Activated naive CD4-positive, alpha-beta T cell treated with anti-CD3 and anti-CD28 coated beads, Interleukin-2, amount 50 U/mL, for 24 hours (primary cell): ENCODE results near the gene IGFL2.
"Not testable (repeated sequence)": the region's sequence is repeated elsewhere in the genome, so short reads cannot be mapped to it uniquely, and the experiment has no call there.

Source experiments
- H3K27ac Mint-ChIP-seq: one replicate; pipeline ENCODE4 v1.8.0; 2021; ENCODE audit warnings: mild to moderate bottlenecking, mixed read lengths
- H3K27me3 Mint-ChIP-seq: one replicate; pipeline ENCODE4 v1.8.0; 2021; ENCODE audit warnings: mixed read lengths
- H3K36me3 Mint-ChIP-seq: one replicate; pipeline ENCODE4 v1.8.0; 2021; ENCODE audit warnings: mixed read lengths
- H3K4me1 Mint-ChIP-seq: one replicate; pipeline ENCODE4 v1.8.0; 2021; ENCODE audit warnings: mixed read lengths
- H3K4me3 Mint-ChIP-seq: one replicate; pipeline ENCODE4 v1.8.0; 2021; ENCODE audit warnings: mild to moderate bottlenecking, mixed read lengths
- H3K9me3 Mint-ChIP-seq: one replicate; pipeline ENCODE4 v1.8.0; 2021; ENCODE audit warnings: mixed read lengths

Gene IGFL2

DNA sequence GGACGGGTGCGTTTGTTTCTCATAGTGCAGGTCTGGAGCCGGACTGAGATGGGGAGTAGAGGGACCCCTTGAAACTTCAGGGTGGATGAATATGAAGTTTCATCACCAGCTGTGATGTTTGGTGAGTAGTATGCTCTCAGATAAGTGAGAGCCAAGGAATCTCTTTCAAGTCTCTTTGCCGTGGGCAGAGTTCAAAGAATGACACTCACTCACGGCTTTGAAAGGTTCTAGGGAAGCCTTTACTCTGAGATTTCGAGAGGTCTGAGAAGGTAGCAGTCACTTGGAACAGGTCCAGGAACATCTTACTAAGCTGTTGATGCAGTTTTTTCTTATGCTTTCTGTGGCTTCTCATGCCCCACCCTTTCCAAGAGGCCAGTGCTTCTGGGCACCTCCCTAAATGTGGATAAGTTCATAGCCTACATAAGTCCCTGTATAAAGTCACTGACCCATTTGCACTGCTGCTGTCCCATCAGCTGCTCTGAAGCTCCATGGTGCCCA lies at the start of gene IGFL2:
TSS of gene IGFL2 (plus strand) at position 448 of the 498 bp plus-strand sequence. CDS start at position 489, 41 bp downstream.
- Mint-ChIP-seq H3K27ac (peak within 1 kb of the TSS; percentile 48), H3K36me3 (no peaks in the 10 kb centered on the region), H3K27me3 (peaks cover 28% of the 10 kb centered on the region), H3K4me1 (peaks cover 3% of the 10 kb centered on the region), H3K9me3 (no peaks in the 10 kb centered on the region), H3K4me3 (no peak within 1 kb of the TSS)

- no peak overlapping the region for H3K27ac Mint-ChIP-seq
- H3K4me3 Mint-ChIP-seq = no peak overlapping the region
- no peaks in the 10 kb centered on the region for H3K4me1 Mint-ChIP-seq
- H3K9me3 Mint-ChIP-seq = peaks cover 7% of the 10 kb centered on the region
- H3K27me3 Mint-ChIP-seq = peaks cover 28% of the 10 kb centered on the region
- peaks cover 4% of the 10 kb centered on the region for H3K36me3 Mint-ChIP-seq
Observed at GRCh38 chr19:46100344-46100743, 47.7 kb upstream of the IGFL2 start.

DNA sequence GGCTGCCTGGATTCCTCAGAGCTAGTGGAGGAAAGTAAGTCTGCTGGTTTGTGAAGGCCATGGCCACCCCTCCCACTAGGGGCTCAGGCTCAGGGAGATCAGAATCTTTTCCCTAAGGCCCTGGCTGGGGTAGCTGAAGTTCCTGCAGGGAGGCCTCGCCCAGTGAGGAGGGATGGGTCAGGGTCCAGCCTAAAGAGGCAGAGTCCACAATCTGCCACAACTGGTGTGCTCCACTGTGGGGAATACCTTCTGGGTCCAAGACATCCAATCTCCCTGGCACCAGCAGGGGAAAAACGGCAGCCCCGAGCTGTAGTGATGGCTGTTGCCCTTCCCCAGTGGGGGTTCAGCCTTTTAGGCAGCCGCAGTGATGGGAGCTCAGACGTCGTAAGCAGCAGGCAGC lies 46.7 kb upstream of the IGFL2 start:
- Mint-ChIP-seq H3K36me3 (peaks cover 4% of the 10 kb centered on the region), H3K4me3 (no peak overlapping the region), H3K4me1 (no peaks in the 10 kb centered on the region), H3K27me3 (peaks cover 27% of the 10 kb centered on the region), H3K27ac (no peak overlapping the region), H3K9me3 (peaks cover 7% of the 10 kb centered on the region)

DNA sequence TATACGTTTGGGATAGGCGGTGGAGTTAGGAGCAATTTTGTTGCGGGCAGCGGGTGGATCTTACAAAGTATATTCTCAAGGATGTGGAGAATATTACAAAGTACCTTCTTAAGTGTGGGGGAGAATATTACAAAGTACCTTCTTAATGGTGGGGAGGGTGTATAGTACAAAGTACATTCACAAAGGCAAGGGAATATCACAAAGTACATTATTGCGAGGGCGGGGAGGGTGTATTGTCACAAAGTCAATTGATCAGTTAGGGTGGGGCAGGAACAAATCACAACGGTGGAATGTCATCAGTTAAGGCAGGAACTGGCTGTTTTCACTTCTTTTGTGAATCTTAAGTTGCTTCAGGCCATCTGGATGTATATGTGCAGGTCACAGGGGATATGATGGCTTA lies 45.7 kb upstream of the IGFL2 start:
- H3K9me3 Mint-ChIP-seq = not testable (repeated sequence)

DNA sequence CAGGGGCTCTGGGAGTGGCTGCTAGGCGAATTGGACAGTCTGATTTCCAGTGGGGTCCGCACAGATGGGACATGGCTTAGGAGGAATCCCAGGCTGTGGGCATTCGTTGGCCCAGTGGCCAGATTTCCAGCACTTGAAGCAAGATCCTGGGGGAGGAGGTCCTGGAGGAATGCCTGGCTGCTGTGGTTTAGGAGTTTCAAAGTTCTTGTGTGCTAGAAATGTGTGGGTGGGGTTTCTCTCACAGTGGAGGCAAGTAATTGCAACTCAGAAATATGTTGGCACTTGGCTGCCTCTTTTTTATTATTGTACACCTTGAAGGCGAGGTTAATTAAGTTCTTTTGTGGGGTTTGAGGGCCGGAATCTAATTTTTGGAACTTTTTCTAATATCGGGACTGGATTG lies 40.7 kb upstream of the IGFL2 start:
- Mint-ChIP-seq H3K9me3 (no peaks in the 10 kb centered on the region), H3K36me3 (no peaks in the 10 kb centered on the region), H3K4me1 (no peaks in the 10 kb centered on the region), H3K4me3 (no peak overlapping the region), H3K27ac (no peak overlapping the region), H3K27me3 (peaks cover 15% of the 10 kb centered on the region)

More for the DNA sequence above, 45.7 kb upstream of the IGFL2 start:
- not testable (repeated sequence) for H3K4me1 Mint-ChIP-seq, H3K27ac Mint-ChIP-seq, H3K36me3 Mint-ChIP-seq, H3K4me3 Mint-ChIP-seq
- H3K27me3 Mint-ChIP-seq = peaks cover 17% of the 10 kb centered on the region

DNA sequence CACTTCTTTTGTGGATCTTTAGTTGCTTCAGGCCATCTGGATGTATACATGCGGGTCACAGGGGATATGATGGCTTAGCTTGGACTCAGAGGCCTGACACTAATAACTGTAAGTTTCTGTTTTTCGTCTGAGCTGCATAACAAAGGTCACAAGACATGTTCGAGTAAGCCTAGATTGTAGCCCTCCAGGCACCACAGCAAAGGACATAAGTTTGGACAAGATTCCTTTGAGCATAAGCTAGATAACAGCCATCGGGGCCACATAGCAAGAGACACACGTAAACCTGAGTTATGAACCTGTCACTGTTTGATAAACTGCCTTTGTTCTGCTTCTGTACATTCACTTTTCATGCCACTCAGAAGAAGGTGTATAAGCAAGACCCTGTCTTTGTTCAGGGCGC lies 38.2 kb upstream of the IGFL2 start:
- H3K36me3 Mint-ChIP-seq = no peaks in the 10 kb centered on the region
- no peak overlapping the region for H3K27ac Mint-ChIP-seq
- H3K4me3 Mint-ChIP-seq = no peak overlapping the region
- peaks cover under 1% of the 10 kb centered on the region for H3K4me1 Mint-ChIP-seq
- H3K9me3 Mint-ChIP-seq = no peaks in the 10 kb centered on the region
- peaks cover 29% of the 10 kb centered on the region for H3K27me3 Mint-ChIP-seq

DNA sequence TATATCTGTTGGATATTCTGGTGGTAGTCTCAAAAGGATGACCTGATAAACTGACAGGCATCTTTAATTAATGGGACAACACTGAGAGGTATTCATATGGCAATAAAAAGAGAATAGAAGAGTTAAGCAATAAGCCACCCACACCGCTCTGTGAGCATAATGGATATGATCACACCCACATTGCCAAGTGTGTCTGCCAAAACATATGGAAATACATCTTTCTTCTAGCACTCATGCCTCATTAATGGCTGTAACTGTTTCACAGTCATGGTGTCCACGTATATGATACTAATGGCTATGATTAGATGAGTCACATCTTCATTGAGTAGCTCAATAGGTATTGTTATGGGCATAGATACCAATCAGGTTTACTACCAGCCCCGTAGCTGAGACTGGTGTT lies 36.7 kb upstream of the IGFL2 start:
- Mint-ChIP-seq H3K4me1 (peaks cover 9% of the 10 kb centered on the region), H3K36me3 (no peaks in the 10 kb centered on the region), H3K4me3 (no peak overlapping the region), H3K9me3 (no peaks in the 10 kb centered on the region), H3K27me3 (peaks cover 31% of the 10 kb centered on the region), H3K27ac (no peak overlapping the region)

- peaks cover 9% of the 10 kb centered on the region for H3K4me1 Mint-ChIP-seq
- H3K27me3 Mint-ChIP-seq = peaks cover 31% of the 10 kb centered on the region
- no peaks in the 10 kb centered on the region for H3K36me3 Mint-ChIP-seq
- no peak overlapping the region for H3K27ac Mint-ChIP-seq
- H3K9me3 Mint-ChIP-seq = no peaks in the 10 kb centered on the region
- H3K4me3 Mint-ChIP-seq = no peak overlapping the region
Observed at GRCh38 chr19:46112527-46112926, 35.5 kb upstream of the IGFL2 start.

DNA sequence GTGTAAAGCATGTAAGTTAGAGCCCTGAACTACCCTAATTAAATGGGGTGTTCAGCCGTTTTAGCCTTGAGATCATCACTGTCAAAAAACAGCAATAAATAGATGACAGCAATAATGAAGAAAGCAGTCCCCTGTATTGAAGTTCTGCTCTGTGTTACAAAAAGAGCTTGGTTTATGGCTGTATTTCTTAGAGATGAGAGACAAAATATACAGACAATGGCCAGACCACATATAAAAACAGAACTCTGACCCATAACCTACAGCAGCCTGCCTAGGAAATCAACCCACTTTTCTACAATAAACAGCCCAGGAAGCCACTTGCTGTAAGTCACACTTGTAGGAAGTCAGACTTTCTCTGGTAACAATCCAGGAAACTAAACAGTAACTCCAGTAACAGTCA lies 34.3 kb upstream of the IGFL2 start:
- no peaks in the 10 kb centered on the region for H3K9me3 Mint-ChIP-seq
- no peak overlapping the region for H3K27ac Mint-ChIP-seq
- H3K4me3 Mint-ChIP-seq = no peak overlapping the region
- H3K27me3 Mint-ChIP-seq = peaks cover 31% of the 10 kb centered on the region
- H3K4me1 Mint-ChIP-seq = peaks cover 9% of the 10 kb centered on the region
- no peaks in the 10 kb centered on the region for H3K36me3 Mint-ChIP-seq

- Mint-ChIP-seq H3K4me3 (no peak overlapping the region), H3K36me3 (no peaks in the 10 kb centered on the region), H3K9me3 (no peaks in the 10 kb centered on the region), H3K27me3 (peaks cover 31% of the 10 kb centered on the region), H3K27ac (no peak overlapping the region), H3K4me1 (peaks cover 9% of the 10 kb centered on the region)
Observed at GRCh38 chr19:46115396-46116106, 32.5 kb upstream of the IGFL2 start.

DNA sequence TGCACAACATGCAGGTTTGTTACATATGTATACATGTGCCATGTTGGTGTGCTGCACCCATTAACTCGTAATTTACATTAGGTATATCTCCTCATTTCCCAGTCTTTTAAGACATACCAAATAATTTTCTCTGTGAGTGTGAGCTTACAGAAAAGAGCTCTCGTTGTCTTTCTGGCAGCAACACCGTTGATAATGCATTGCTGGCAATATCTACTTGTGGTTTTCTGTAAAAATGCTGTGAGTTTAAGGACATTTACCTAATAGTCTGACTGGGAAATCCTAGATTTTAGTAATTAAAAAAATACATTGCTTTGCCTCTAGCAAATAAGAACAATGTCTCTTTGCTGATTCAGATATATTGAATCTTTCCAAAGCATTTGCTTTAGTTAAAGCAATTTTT lies 31.9 kb upstream of the IGFL2 start:
- H3K9me3 Mint-ChIP-seq = no peaks in the 10 kb centered on the region
- H3K36me3 Mint-ChIP-seq = no peaks in the 10 kb centered on the region
- no peak overlapping the region for H3K27ac Mint-ChIP-seq
- H3K4me3 Mint-ChIP-seq = no peak overlapping the region
- peaks cover 9% of the 10 kb centered on the region for H3K4me1 Mint-ChIP-seq
- peaks cover 29% of the 10 kb centered on the region for H3K27me3 Mint-ChIP-seq

DNA sequence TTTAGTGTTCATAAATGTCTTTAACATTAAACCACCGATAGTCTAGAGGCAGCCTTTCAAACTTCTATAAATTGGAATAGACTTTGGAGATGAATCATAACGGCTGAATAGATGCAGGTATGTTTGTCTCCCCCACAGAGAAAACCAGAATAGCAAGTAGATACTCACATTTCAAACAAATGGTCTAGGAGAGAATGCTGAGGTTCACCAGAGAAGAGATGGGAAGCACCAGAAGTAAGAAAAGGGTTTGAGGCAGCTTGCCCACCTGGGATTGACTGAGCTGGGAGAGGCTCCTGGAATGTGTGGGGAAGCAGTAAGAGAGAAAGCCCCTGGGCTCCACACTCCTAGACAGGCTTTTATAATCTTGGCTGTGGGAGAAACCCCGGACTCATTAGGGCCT lies 29.9 kb upstream of the IGFL2 start:
- no peaks in the 10 kb centered on the region for H3K36me3 Mint-ChIP-seq
- H3K9me3 Mint-ChIP-seq = no peaks in the 10 kb centered on the region
- peaks cover 19% of the 10 kb centered on the region for H3K27me3 Mint-ChIP-seq
- no peak overlapping the region for H3K4me3 Mint-ChIP-seq
- H3K4me1 Mint-ChIP-seq = peaks cover 9% of the 10 kb centered on the region
- no peak overlapping the region for H3K27ac Mint-ChIP-seq

DNA sequence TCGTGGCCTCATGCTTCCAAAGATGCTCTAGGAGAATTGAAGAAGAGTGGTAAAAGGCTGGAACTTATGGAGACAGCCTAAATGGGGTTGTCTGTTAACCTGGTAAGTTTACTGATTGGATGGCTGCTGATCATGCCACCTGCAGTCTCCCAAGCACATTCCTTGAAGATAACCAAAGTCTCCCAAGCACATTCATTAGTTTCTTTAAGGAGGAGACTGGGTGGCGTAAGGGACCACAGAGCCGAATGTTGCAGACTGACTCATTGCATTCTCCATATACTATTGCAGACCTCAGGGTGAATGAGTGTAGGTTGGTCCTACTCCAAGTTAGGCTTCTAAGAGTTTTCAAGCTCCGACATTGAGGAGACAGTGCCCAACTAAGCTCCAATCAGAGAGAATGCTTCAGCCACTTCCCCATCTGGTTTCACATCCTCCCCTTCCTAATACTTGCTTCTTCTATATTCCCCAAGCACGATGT lies 23.4 kb upstream of the IGFL2 start, which contains the start of gene IGFL3:
TSS of gene IGFL3 (minus strand) at position 51 of the 478 bp plus-strand sequence. CDS start at position 12, 39 bp downstream.
- H3K27me3 Mint-ChIP-seq = peaks cover 27% of the 10 kb centered on the region
- no peaks in the 10 kb centered on the region for H3K36me3 Mint-ChIP-seq
- no peak within 1 kb of the TSS for H3K4me3 Mint-ChIP-seq

DNA sequence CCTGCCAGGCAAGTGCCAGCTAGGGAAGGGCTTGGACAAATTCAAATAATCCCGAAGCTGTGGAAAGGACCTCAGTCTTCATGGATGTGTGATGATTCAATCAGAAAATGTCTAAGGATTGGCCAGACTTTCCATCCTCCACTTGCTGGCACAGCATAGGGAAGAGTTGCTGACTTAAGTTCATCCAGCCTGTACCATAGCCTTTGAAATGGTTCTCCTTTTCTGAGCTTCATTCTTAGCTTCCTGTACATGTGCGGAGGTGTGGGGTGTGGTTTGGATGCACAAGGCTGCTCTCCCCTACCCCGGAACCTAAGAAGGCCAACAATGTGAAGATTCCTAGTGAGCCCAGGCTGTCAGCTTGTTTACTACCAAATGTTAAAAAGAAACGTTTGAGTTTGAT lies 22.6 kb upstream of the IGFL2 start:
- H3K4me3 Mint-ChIP-seq = no peak overlapping the region
- no peak overlapping the region for H3K27ac Mint-ChIP-seq
- no peaks in the 10 kb centered on the region for H3K9me3 Mint-ChIP-seq
- no peaks in the 10 kb centered on the region for H3K36me3 Mint-ChIP-seq
- peaks cover 27% of the 10 kb centered on the region for H3K27me3 Mint-ChIP-seq
- H3K4me1 Mint-ChIP-seq = no peaks in the 10 kb centered on the region

More for the DNA sequence above, 23.4 kb upstream of the IGFL2 start, which contains the start of gene IGFL3:
- no peaks in the 10 kb centered on the region for H3K4me1 Mint-ChIP-seq
- no peaks in the 10 kb centered on the region for H3K9me3 Mint-ChIP-seq
- no peak within 1 kb of the TSS for H3K27ac Mint-ChIP-seq

GRCh38 chr19:46126086-46126580 lies 21.9 kb upstream of the IGFL2 start:
- no peaks in the 10 kb centered on the region for H3K4me1 Mint-ChIP-seq
- H3K27me3 Mint-ChIP-seq = peaks cover 28% of the 10 kb centered on the region
- H3K36me3 Mint-ChIP-seq = no peaks in the 10 kb centered on the region
- H3K4me3 Mint-ChIP-seq = no peak overlapping the region
- H3K27ac Mint-ChIP-seq = no peak overlapping the region
- no peaks in the 10 kb centered on the region for H3K9me3 Mint-ChIP-seq

DNA sequence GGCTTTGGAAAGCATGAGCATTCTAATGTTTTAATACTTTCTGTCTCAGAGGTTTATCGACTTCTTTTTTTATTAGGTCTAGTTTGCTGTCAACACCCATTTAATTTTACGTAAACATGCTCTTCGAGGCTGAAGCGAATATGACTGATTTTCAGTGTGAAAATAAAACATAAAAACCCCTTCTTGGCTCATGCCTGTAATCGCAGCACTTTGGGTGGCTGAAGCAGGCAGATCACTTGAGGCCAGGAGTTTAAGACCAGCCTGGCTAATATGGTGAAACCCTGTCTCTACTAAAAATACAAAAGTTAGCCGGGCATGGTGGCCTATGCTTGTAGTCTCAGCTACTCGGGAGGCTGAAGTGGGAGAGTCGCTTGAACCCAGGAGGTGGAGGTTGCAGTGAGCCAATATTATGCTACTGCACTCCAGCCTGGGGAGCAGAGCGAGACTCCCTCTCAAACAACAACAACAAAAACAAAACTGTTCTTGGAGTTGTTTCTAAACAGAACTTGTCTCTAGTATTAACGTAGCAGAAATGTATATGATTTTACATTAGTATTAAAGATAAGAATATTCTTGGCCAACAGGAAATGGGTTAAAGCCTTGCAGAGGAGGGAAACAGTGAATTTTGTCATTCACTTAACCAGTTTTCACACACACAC lies 16.4 kb upstream of the IGFL2 start:
- Mint-ChIP-seq H3K9me3 (no peaks in the 10 kb centered on the region), H3K4me3 (no peak overlapping the region), H3K27ac (no peak overlapping the region), H3K27me3 (peaks cover 39% of the 10 kb centered on the region), H3K36me3 (no peaks in the 10 kb centered on the region), H3K4me1 (no peaks in the 10 kb centered on the region)
